PC-9 (cell line): ENCODE results near the gene ZNF26. TPM values are rescaled to one million over a fixed set of nuclear protein-coding genes. Genes with fewer than 3 reads are reported as not detected.

Experiments used
- BruUV-seq: library from RNA; stranded (reverse); fragments of 400-500 nt; replicated peaks from 2 replicates; lab custom pipeline; 2021; lab: Mats Ljungman, UMichigan
- CTCF ChIA-PET: fragments of 300-600 bp; sonication (Branson Sonifier 250); formaldehyde crosslinking; loops from one replicate; lab custom pipeline; 2022; ENCODE audit warnings: antibody characterized with exemption; lab: Charles Lee
- POLR2A ChIA-PET: fragments of 300-600 bp; sonication (Branson Sonifier 250); formaldehyde crosslinking; loops from one replicate; lab custom pipeline; 2022; ENCODE audit warnings: antibody characterized with exemption; ENCODE audit not compliant: unreplicated experiment; lab: Charles Lee
- DNase-seq, 2 experiments: peaks; one replicate each; pipeline versions ENCODE4 v3.0.0 to v3.0.0-alpha.2; 2015 to 2022; ENCODE audit warnings: mixed read lengths in 1 of 2
- H2AFZ ChIP-seq: fragments of 200-600 bp; sonication (generic); 2 replicates; pipeline ENCODE4 v1.8.1; 2017; ENCODE audit warnings: antibody characterized with exemption
- H3F3A ChIP-seq: fragments of 200-600 bp; sonication (generic); 2 replicates; pipeline ENCODE4 v1.8.1; 2017; ENCODE audit warnings: antibody characterized with exemption, mild to moderate bottlenecking, low read depth; ENCODE audit not compliant: insufficient read depth
- H3K27ac ChIP-seq: fragments of 200-600 bp; sonication (generic); 2 replicates; pipeline ENCODE4 v1.6.1; 2016; ENCODE audit warnings: mixed run types
- H3K27me3 ChIP-seq: fragments of 200-600 bp; sonication (generic); 2 replicates; pipeline ENCODE4 v1.6.1; 2016; ENCODE audit warnings: low read depth, mixed run types; ENCODE audit not compliant: insufficient read depth
- H3K36me3 ChIP-seq: fragments of 200-600 bp; sonication (generic); 2 replicates; pipeline ENCODE4 v1.6.1; 2016; ENCODE audit warnings: low read depth, mixed run types
- H3K4me1 ChIP-seq: fragments of 200-600 bp; sonication (generic); replicated peaks from 2 replicates; pipeline ENCODE4 v1.6.1; 2016; ENCODE audit warnings: mixed run types; ENCODE audit not compliant: insufficient read depth
- H3K4me2 ChIP-seq: fragments of 200-600 bp; sonication (generic); 2 replicates; pipeline ENCODE4 v1.6.1; 2017; ENCODE audit warnings: mixed run types
- H3K4me3 ChIP-seq: fragments of 200-600 bp; sonication (generic); 2 replicates; pipeline ENCODE4 v1.6.1; 2016; ENCODE audit warnings: mixed run types
- H3K79me2 ChIP-seq: fragments of 200-600 bp; sonication (generic); 2 replicates; pipeline ENCODE4 v1.6.1; 2017; ENCODE audit warnings: low read depth, mixed run types
- H3K9me2 ChIP-seq: fragments of 200-600 bp; sonication (generic); 2 replicates; pipeline ENCODE4 v1.8.1; 2017; ENCODE audit warnings: mild to moderate bottlenecking; ENCODE audit not compliant: insufficient read depth
- H3K9me3 ChIP-seq: fragments of 200-600 bp; sonication (generic); 2 replicates; pipeline ENCODE4 v1.8.1; 2016; ENCODE audit warnings: low read depth; ENCODE audit not compliant: insufficient read depth
- H4K20me1 ChIP-seq: fragments of 200-600 bp; sonication (generic); 2 replicates; pipeline ENCODE4 v1.8.1; 2017; ENCODE audit not compliant: insufficient read depth
- CTCF ChIP-seq: fragments of 200-600 bp; sonication (generic); conservative IDR thresholded peaks from 2 replicates; pipeline ENCODE4 v1.6.1; 2017; ENCODE audit warnings: mixed run types, antibody characterized with exemption, mild to moderate bottlenecking, moderate library complexity
- EZH2 ChIP-seq: fragments of 200-600 bp; sonication (generic); IDR thresholded peaks from 2 replicates; pipeline ENCODE4 v1.8.0; 2017; ENCODE audit warnings: antibody characterized with exemption, low read depth
- intact Hi-C: fragments of 100-400 bp; cut with micrococcal nuclease; formaldehyde crosslinking; loops from one replicate; pipeline ENCODE4 v1.10.0; 2022; ENCODE audit not compliant: unreplicated experiment
- total RNA-seq: library from RNA; stranded (reverse); gene quantifications from 2 replicates; pipeline ENCODE4 v1.2.3, GENCODE V29; 2021

The ZNF26 gene
- total RNA-seq, 1 experiment from 2014 or later: 13.2 TPM

- Histone ChIP-seq H3K4me1 (no peaks in the 10 kb centered on the region), H4K20me1 (no peaks in the 10 kb centered on the region), H3K9me2 (no peaks in the 10 kb centered on the region), H3K27ac (no peak overlapping the region), H3K4me2 (no peak overlapping the region), H2AFZ (no peak overlapping the region), H3K4me3 (no peak overlapping the region), H3K9me3 (peaks cover 33% of the 10 kb centered on the region), H3K79me2 (no peaks in the 10 kb centered on the region), H3K36me3 (peaks cover 41% of the 10 kb centered on the region), H3K27me3 (no peaks in the 10 kb centered on the region), H3F3A (peaks cover 5% of the 10 kb centered on the region; the same call in 1 of the 2 replicates)
- DNase-seq: no peak
- no TSS peak for BruUV-seq
- intact Hi-C loops: no loop called here
- ChIA-PET CTCF (no interaction called here), POLR2A (no interaction called here)
- TF ChIP-seq CTCF: no peak
- no peak for TF ChIP-seq EZH2
These were observed 40.4 kb upstream of the ZNF26 start for GRCh38 chr12:132945806-132946205.

DNA sequence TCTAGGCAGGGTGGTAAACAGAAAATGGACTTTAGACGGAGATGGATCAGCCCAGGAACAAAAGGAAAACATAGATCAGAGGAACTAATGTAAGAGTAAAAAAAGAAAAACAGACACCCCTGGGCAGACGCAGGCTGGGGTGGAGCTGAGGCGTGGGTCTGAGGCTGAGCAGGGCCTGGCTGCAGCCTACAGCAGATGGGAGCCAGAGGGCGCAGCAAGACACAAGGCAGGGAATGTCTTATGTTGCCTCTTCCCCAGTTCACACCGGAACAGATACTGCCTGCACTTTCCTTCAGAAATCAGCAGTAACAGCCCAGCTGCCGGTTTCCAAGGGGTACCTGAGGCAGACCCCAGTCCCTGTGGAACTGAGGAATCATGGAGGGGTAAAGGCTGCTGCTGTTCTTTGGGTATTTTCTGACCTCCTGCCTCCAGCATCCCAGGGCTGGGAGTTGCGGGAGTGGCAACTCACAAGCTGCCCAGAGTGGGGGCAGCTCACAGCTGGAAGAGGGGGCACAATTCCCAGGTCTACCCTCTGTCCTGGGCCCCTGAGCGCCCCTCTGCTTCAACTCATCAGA lies 39.8 kb upstream of the ZNF26 start:
- TF ChIP-seq EZH2 (no peak), CTCF (no peak)
- intact Hi-C loops: no loop called here
- peaks cover 41% of the 10 kb centered on the region for H3K36me3 ChIP-seq
- H3F3A ChIP-seq: peaks cover 10% of the 10 kb centered on the region; the same call in 1 of the 2 replicates
- no peak overlapping the region for H3K4me2 ChIP-seq
- H3K9me2 ChIP-seq: no peaks in the 10 kb centered on the region
- H3K27me3 ChIP-seq: no peaks in the 10 kb centered on the region
- ChIA-PET POLR2A (no interaction called here), CTCF (no interaction called here)
- H3K79me2 ChIP-seq: no peaks in the 10 kb centered on the region
- no peak overlapping the region for H3K4me3 ChIP-seq
- no TSS peak for BruUV-seq
- H3K4me1 ChIP-seq: no peaks in the 10 kb centered on the region
- H2AFZ ChIP-seq: no peak overlapping the region
- no peak for DNase-seq
- H4K20me1 ChIP-seq: no peaks in the 10 kb centered on the region
- no peak overlapping the region for H3K27ac ChIP-seq
- H3K9me3 ChIP-seq: peaks cover 38% of the 10 kb centered on the region

GRCh38 chr12:132948146-132949066 lies 37.8 kb upstream of the ZNF26 start:
- H3K79me2 ChIP-seq: no peaks in the 10 kb centered on the region
- intact Hi-C loops: no loop called here
- peaks cover 18% of the 10 kb centered on the region; the same call in 1 of the 2 replicates for H3F3A ChIP-seq
- no peak overlapping the region for H3K4me3 ChIP-seq
- BruUV-seq: no TSS peak
- H3K27ac ChIP-seq: no peak overlapping the region
- peaks cover 33% of the 10 kb centered on the region for H3K36me3 ChIP-seq
- peaks cover 35% of the 10 kb centered on the region for H3K9me3 ChIP-seq
- H4K20me1 ChIP-seq: no peaks in the 10 kb centered on the region
- no peaks in the 10 kb centered on the region for H3K9me2 ChIP-seq
- H3K4me2 ChIP-seq: no peak overlapping the region
- H3K4me1 ChIP-seq: no peaks in the 10 kb centered on the region
- no peaks in the 10 kb centered on the region for H3K27me3 ChIP-seq
- no peak for TF ChIP-seq EZH2
- ChIA-PET POLR2A (no interaction called here), CTCF (interaction anchor here (0.6 kb wide), 1 partner anchor 29 kb away, joined by 6 read pairs; no protein-coding TSS in a partner anchor)
- DNase-seq: no peak
- H2AFZ ChIP-seq: no peak overlapping the region
